Measurements from ENCODE around the gene APOD.
"Not testable (repeated sequence)": the region's sequence is repeated elsewhere in the genome, so short reads cannot be mapped to it uniquely, and the experiment has no call there.

APOD gene

DNA sequence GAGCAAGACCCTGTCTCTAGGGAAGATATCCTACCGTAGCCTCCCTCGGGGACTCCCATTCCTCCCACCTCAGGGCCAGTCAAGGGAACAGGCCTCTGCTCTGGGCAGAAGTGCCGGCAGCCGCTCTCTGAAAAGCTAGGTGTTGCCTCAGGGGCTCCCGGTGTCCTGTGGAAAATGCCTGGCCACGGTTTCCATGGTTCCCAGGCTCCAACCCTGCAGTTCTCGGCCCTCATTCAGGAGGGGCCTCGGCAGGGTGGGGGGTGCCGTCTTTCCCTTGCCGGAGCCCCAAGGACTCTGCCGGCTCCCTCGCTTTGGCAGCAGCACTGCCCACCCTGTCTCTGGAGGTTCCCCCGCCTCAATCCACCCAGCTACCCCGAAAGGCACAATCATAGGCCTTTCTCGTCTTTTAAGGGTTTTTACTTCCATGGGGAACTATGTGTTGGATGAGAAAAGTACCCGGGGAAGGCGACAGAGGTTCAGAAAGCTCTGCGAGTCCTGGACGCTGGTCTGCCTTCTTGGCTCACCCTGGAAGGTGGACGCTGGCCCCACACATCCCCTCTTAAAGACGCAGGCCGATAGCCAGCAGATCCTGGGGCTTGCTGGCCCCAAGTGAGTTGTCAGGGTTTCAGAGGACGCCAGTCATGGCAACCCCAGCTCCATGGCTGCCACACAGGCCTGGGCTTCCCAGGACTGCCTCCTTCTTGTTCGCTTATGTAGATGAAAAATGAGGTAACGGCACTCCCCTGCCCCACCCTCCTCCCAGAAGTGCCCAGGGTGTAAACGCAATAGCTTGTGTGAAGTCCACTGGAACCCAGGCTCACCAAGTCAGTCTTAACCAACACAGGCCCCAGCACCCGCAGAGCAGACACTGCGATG is 34.3 kb upstream of the APOD start:
- DNase-seq (ENCODE audit: low read depth), result not testable (repeated sequence)

DNA sequence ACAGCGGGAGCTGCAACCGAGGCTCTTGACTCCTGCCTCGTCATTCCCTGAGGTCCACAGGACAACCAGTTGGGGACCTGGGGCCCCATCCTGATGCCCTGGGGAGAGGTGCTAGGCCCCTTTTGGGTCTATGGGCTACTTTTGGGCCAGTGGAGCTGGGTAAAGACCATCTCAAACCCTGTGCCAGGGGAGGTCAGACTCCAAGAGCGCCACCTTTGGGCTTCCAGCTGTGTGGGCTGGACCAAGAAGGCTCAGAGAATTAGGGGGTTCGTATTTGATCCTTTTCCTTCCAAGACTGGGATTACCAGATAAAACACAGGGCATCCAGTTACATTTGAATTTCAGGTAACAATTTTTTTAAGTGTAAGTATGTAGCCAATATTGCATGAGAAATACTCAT is 33.4 kb upstream of the APOD start:
- not testable (repeated sequence) for DNase-seq (ENCODE audit: low read depth)

DNA sequence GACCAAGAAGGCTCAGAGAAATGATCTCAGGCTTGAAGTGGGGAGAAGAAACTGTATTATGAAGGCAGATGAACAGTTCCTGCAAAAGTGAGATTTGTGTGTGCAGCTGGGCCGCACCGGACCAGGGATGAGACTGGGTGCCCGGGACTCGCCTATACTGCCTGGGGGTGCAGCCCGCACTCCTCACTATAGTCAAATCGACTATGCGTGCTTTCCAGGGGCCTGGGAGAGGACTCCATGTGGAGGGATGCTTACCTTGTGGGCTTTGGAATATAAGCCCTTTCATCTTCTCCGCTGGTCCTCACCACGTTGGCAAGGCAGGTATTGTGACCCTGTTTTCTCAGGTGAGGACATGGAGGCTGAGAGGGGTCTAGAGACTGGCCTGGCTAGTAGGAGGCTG is 32.9 kb upstream of the APOD start:
- no peak for DNase-seq (ENCODE audit: low read depth)

DNA sequence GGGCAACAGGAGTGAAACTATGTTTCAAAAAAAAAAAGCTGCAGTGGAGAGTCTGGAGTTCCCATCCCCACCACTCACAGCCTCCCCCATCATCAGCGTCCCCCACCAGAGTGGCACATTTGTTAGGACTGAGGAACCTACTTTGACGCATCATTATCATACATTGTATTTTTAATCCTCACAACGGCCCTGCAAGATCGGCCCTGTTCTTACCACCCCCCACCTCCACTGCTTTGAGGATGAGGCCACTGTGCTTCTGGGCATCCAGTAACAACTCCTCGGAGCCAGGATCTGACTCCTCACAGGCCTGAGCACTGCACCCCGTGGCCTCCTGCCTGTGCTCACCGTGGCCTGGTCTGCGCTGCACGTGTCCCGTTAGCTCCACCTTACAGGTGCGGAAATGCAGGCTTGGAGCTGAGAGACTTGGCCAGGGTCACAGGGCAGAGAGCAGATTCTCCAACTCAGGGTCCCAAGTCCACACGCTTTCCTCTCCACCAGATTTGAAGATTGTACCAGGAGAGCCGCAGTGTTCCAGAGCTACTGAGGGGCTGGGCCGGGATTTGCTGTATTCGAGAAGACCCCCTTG is 32.3 kb upstream of the APOD start:
- DNase-seq (ENCODE audit: low read depth), result not testable (repeated sequence)

DNA sequence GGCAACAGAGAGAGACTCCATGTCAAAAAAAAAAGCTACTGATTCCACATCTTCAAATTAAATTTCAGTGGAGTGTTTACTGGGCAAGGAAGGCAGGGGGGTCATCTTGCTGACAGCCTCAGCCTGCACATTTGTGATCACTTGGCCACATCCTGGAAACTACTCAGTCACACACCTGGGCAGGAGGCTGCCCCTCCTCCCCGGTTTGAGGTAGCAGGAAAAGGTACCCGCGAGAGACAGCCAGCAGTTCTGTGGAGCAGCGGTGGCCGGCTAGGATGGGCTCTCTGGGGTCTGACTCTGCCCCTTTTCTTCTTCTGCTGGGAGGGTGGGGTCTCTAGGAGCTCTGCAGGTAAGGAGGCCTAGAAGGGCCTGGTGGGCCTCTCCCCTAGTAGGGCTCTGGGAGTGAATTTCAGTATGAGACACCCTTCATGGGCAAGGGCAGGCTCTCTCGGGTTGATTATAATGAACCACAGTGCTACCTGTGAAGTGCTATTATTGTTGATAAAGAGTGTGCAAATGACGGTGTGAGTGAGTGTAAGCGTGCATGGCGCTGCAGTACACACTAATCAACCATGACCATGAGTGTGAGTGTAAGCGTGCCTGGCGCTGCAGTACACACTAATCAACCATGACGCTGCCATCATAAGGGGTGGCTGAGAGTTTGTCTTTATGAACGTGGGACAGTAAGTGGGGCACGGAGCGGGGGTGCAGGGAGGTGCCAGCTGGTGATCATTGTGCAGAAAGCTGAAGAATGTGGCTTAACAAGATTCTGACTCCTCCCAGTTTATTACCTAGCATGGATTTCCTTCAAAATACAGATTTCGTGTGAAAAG is 31.1 kb upstream of the APOD start:
- DNase-seq (ENCODE audit: low read depth), result not testable (repeated sequence)

DNA sequence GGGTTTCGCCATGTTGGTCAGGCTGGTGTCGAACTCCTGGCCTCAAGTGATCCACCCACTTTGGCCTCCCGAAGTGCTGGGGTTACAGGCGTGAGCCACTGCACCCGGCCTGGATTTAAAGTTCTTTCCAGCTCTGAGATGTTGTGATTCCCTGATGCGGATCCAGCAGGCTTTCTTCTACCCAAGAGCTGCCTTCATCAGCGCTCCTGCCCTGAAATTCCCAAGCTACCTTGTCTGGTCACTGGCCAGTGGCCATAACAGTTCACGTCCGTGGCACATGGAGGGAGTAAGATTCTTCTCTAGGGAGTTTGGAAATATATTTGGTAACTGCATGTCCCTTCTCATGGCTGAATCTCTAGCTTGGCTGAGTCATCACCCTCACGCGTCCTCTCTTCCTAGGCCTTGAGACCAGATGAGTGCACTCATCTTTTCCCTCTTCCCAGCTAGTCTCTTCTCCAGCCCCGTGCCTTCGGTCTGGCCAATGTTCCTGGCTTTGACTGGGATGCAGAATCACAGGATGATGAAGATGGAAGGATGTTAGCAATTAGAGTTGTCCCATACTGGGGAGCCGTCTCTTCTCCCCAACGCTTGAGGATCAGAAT is 29.8 kb upstream of the APOD start:
- DNase-seq (ENCODE audit: low read depth), result peak; percentile 90

DNA sequence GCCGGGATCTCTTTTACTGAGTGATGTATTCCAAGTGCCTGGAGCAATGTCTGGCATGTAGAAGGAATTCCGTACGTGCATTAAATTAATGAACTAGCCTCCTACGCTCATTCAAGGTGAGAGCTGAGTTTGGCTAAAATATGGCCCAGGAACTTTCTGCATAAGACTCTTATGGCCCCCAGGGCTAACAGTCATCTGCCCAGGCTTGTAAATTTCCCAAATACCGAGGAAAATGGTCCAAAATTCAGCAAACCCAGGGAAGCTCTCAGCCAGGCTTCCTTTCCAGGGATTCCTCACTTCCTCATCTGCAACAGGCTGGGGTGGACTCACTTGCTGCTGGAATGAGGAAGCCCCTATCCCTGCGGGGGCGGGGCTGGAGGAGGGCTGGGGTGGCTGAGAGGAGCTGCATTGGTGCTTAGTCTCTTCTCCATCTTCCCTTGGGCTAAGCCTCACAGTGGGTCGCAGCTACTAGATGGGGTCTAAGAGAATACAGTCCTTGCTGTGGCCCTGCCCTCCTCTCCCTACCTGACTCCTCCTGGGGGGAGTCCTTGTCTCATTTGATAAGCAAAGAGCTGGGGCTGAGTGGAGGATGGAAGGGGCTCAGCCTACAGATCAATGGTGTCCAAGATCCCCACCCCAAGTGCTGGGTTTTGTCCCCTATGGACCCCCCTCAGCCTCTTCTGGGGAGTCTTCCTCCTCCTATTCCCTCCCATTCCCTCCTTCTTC is 28.5 kb upstream of the APOD start:
- peak; percentile 91 for DNase-seq (ENCODE audit: low read depth)

DNA sequence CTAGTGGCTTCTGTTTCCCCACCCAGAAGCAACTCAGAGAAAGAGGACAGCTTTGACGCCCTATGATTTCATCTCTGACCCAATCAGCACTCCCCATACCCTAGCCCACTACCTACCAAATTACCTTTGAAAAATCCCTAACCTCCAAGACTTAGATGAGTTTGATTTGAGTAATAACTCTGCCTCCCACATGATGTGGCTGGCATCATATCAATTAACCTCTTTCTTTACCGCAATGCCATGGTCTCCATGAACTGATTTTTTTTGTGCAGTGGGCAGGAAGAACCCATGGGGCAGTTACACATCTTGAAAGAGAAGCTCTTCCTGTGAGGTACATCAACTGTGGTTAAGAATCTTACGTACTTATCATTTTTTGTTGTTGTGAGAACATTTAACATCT is 25.5 kb upstream of the APOD start:
- no peak for DNase-seq (ENCODE audit: low read depth)

DNA sequence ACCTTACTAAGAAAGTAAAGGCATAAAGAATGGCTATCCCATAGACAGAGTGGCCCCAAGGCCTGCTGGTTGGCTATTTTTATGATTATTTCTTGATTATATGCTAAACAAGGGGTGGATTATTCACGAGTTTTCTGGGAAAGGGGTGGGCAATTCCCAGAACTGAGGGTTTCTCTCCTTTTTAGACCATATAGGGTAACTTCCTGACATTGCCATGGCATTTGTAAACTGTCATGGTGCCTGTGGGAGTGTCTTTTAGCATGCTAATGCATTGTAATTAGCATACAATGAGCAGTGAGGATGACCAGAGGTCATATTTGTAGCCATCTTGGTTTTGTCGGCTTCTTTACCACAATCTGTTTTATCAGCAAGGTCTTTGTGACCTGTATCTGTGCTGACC is 18.0 kb upstream of the APOD start:
- not testable (repeated sequence) for DNase-seq (ENCODE audit: low read depth)

DNA sequence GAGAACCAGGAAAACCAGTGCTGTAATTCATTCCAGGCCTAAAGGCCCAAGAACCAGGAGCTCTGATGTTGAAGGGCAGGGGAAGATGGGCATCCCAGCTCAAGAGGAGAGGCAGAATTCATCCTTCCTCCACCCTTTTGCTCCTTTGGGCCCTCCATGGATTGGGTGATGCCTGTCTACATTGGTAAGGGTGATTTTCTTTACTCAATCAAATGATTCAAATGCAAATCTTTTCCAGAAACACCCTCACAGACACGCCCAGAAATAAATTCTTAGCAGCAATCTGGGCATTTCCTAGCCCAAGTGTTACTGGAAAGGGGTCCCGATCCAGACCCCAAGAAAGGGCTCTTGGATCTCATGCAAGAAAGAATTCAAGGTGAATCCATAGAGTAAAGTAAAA is 17.6 kb upstream of the APOD start:
- no peak for DNase-seq (ENCODE audit: low read depth)

DNA sequence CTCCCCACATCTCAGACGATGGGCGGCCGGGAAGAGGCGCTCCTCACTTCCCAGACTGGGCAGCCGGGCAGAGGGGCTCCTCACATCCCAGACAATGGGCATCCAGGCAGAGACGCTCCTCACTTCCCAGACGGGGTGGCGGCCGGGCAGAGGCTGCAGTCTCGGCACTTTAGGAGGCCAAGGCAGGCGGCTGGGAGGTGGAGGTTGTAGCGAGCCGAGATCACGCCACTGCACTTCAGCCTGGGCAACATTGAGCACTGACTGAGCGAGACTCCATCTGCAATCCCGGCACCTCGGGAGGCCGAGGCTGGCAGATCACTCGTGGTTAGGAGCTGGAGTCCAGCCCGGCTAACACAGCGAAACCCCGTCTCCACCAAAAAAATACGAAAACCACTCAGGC is 16.2 kb upstream of the APOD start:
- not testable (repeated sequence) for DNase-seq (ENCODE audit: low read depth)

DNA sequence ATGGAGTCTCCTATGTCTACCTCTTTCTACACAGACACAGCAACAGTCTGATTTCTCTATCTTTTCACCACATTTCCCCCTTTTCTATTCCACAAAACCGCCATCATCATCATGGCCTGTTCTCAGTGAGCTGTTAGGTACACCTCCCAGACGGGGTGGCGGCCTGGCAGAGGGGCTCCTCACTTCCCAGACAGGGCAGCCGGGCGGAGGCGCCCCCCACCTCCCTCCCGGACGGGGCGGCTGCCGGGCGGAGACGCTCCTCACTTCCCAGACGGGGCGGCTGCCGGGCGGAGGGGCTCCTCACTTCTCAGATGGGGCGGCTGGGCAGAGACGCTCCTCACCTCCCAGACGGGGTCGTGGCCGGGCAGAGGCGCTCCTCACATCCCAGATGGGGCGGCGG is 15.8 kb upstream of the APOD start:
- DNase-seq (ENCODE audit: low read depth), result not testable (repeated sequence)

DNA sequence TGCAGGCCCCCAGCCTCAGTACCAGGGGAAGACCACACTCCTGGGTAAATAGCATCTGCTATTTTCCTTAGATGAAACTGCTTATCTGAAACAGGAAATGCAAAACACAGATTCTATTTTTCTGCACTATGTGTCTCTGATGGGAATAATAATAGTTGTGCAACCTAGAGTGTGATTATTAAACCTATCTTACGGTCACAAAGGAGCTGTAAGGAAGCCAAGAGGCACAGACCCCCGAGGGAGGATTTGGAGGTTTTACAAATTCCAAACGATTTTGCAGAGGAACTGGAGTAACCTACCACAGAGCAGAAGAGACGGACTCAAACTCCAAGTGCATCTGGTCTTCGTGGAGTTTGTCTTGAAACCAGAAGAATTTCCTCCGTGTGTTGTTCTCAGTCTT is 14.1 kb upstream of the APOD start:
- DNase-seq (ENCODE audit: low read depth), result no peak

DNA sequence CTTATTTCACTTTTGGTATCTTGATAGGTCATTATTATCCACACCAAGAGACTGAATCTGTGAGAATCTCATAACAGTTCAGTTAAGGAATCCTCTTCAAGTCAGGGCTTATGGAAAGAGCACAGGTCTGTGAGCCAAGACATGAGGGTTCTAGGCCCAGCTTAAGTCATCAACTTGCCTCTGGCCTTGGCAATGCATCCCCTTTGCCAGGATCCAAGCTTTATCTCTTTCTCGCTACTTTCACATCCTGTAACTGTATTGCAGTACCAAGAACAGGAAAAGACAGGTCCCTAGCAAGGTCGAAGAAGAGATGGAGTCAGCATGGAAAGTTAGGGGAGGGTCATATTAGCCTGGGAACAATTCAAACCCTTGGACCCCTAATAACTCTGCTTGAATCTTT is 13.5 kb upstream of the APOD start:
- no peak for DNase-seq (ENCODE audit: low read depth)

DNA sequence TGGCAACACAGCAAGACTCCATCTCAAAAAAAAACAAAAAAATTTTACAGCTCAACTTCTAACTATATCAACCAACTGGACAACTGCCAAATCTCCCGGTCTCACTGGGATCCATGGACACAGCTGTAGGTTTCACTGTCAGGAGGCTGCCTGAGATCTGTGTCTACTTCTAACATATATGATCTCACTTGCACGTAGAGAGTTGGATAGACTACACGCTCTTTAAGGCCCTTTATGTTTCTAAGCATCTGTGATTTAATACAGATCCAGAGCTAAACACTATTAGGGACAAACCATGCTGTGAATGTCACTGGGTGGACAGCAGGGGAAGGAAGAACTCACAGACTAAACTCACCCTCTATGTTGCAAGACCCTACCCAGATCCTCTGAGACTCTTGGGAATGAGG is 13.0 kb upstream of the APOD start:
- no peak for DNase-seq (ENCODE audit: low read depth)

DNA sequence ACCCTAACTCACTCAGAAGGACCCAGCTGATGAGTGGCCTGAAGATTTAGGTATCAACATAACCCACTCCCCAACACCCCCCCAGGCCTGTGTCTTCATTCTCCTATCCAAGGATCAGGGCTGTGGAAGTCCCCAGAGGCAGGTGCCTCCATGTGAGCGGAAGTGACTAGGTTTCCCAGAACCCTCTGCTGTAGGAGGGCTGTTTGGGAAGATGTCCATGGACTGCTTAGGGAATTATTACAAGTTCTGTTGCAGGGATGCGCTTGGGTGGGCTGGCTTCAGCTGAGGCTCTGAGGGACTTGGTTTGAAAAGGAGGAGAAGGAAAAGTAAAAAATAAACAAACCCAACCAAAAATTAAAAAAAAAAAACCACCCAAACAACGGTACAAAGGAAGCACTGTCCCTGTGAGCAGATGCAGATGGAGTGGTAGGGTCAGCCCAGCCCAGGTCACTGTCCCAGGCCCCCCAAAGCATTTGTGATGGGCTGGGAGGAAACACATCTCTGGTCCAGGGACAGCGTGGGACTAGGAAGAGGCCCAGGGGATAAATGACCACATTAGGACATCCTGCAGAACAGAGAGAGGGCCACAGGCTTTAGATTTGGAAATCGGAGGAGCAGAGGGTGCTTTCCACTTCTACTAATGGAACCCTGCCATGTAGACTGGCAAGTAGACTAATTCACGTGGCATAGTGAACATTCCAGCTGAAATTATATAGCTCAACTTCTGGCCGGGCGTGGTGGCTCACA is 12.2 kb upstream of the APOD start:
- DNase-seq (ENCODE audit: low read depth), result no peak

DNA sequence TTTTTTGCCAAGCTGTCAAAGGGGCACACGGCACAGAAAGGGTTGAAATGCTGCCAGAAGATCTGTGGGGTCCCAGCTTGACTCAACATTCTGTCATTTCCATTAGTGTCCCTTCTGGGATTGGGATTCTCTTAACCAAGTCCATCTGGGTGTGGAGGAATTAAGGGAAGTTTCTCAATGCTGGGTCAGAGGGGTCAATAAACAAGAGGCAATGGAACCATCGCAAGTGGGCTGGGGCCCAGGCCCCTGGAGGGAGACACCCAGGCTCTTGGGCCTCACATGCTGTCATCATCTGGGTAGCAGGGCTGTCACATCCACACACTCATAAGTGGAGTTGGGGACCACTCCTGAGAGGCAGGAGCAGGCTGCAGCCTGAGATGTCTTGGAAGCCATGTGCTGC is 8.1 kb upstream of the APOD start:
- DNase-seq (ENCODE audit: low read depth), result peak; percentile 13

DNA sequence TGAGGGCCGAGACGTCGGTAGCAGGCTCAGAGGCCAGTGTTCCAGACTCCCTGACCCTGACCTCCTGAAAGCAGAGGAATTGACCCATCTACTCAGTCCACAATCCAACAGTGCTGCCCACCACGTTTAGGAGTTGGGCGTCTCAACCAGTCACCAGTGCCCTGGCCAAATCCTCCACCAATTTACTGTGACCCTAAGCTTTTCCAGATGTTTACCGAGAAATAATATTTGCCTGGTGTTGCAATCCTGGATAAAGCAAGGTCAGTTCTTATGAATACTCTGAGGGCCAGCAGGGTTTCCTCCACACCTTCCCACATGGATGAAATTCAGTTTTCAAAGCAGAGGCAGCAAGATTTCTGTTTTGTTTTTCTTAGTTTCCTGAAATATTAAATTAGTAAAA is 7.5 kb upstream of the APOD start:
- no peak for DNase-seq (ENCODE audit: low read depth)

DNA sequence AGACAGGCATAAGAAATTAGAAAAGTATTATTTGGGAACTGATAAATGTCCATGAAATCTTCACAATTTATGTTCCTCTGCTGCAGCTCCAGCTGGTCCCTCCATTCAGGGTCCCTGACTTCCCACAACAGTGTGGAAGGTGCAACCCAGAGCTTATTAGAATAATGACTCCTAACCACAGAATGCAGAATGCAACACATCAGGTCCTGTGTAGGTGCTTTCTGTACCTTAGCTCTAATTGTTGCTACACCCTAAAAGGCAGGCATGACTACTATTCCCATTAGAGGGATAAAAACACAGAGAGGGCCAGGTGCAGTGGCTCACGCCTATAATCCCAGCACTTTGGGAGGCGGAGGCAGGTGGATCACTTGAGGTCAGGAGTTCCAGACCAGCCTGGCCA is 6.6 kb upstream of the APOD start:
- not testable (repeated sequence) for DNase-seq (ENCODE audit: low read depth)

DNA sequence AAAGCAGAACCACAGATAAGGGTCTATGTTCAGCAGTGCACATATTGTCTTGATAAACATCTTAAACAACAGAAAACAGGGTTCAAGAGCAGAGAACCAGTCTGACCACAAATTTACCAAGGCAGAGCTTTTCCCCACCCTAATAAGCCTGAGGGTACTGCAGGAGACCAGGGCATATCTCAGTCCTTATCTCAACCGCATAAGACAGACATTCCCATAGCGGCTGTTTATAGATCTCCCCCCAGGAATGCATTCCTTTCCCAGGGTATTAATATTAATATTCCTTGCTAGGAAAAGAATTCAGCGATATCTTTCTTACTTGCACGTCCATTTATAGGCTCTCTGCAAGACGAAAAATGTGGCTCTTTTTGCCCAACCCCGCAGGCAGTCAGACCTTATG is 6.1 kb upstream of the APOD start:
- not testable (repeated sequence) for DNase-seq (ENCODE audit: low read depth)

DNA sequence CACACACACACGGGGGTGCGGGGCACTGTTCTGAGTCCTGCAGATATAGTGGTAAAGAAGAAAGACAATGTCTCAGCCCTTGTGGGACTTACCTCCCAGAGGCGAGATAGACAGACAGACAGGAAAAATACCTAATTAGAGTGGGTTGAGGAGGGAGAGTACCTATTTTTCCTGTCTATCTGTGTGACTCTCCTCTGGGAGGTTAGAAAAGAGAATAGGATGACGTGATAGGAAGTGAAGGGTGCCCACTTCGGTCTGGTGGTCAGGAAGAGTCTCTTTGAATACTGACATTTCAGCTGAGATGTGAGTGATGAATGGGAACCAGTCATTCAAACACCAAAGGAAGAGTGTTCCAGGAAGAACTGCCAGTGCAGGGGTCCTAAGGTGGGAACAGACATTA is 4.1 kb upstream of the APOD start:
- no peak for DNase-seq (ENCODE audit: low read depth)
